HEK293T (cell line): ENCODE results near the gene NOXA1.

Experiments
- CTCF ChIA-PET: fragments of 350-600 bp; formaldehyde crosslinking; extraction: SDS; loops from one replicate; lab custom pipeline; 2021; ENCODE audit warnings: antibody characterized with exemption, inconsistent platforms; lab: Yijun Ruan, JAX
- POLR2A ChIA-PET: fragments of 350-600 bp; formaldehyde crosslinking; extraction: SDS; loops from one replicate; lab custom pipeline; 2020; ENCODE audit warnings: antibody characterized with exemption, inconsistent platforms; lab: Yijun Ruan, JAX
- DNase-seq: peaks from one replicate; pipeline ENCODE4 v3.0.0; 2012; ENCODE audit warnings: mixed read lengths; ENCODE audit errors: extremely low spot score
- ARNT ChIP-seq: fragments of 450-650 bp; IDR thresholded peaks from 2 replicates; pipeline ENCODE4 v1.6.1; 2017; ENCODE audit warnings: mild to moderate bottlenecking
- BHLHE40 ChIP-seq: fragments of 450-650 bp; IDR thresholded peaks from 2 replicates; pipeline ENCODE4 v1.6.1; 2016; ENCODE audit warnings: mild to moderate bottlenecking, moderate library complexity, borderline replicate concordance
- CTBP1 ChIP-seq: fragments of 450-650 bp; IDR thresholded peaks from 2 replicates; pipeline ENCODE4 v1.6.1; 2016; ENCODE audit warnings: borderline replicate concordance
- ELF4 ChIP-seq: fragments of 450-650 bp; IDR thresholded peaks from 2 replicates; pipeline ENCODE4 v1.6.1; 2017; ENCODE audit warnings: antibody characterized with exemption
- FOXA1 ChIP-seq: fragments of 450-650 bp; IDR thresholded peaks from 2 replicates; pipeline ENCODE4 v1.6.1; 2016; ENCODE audit warnings: mild to moderate bottlenecking
- FOXK2 ChIP-seq: fragments of 450-650 bp; IDR thresholded peaks from 2 replicates; pipeline ENCODE4 v1.6.1; 2016; ENCODE audit warnings: mild to moderate bottlenecking
- FOXM1 ChIP-seq: fragments of 450-650 bp; IDR thresholded peaks from 2 replicates; pipeline ENCODE4 v1.6.1; 2017; ENCODE audit warnings: mild to moderate bottlenecking, borderline replicate concordance
- HDGF ChIP-seq: fragments of 450-650 bp; IDR thresholded peaks from 2 replicates; pipeline ENCODE4 v1.6.1; 2017; ENCODE audit warnings: antibody characterized with exemption, borderline replicate concordance
- L3MBTL2 ChIP-seq: fragments of 450-650 bp; conservative IDR thresholded peaks from 2 replicates; pipeline ENCODE4 v1.6.1; 2016; ENCODE audit warnings: mild to moderate bottlenecking
- LEF1 ChIP-seq: fragments of 450-650 bp; IDR thresholded peaks from 2 replicates; pipeline ENCODE4 v1.6.1; 2017; ENCODE audit warnings: mild to moderate bottlenecking, borderline replicate concordance
- NFRKB ChIP-seq: fragments of 450-650 bp; IDR thresholded peaks from 2 replicates; pipeline ENCODE4 v1.6.1; 2016; ENCODE audit warnings: mild to moderate bottlenecking, moderate library complexity
- SP1 ChIP-seq: fragments of 450-650 bp; IDR thresholded peaks from 2 replicates; pipeline ENCODE4 v1.6.1; 2017
- SUZ12 ChIP-seq: fragments of 450-650 bp; IDR thresholded peaks from 2 replicates; pipeline ENCODE4 v1.6.1; 2016; ENCODE audit warnings: mild to moderate bottlenecking
- TARDBP ChIP-seq: fragments of 450-650 bp; IDR thresholded peaks from 2 replicates; pipeline ENCODE4 v1.6.1; 2016
- ZNF384 ChIP-seq: fragments of 450-650 bp; IDR thresholded peaks from 2 replicates; pipeline ENCODE4 v1.6.1; 2016
- TF ChIP-seq, protein P1 (sequence below): fragments of 450-650 bp; IDR thresholded peaks from 2 replicates; pipeline ENCODE4 v1.6.1; 2016

Gene NOXA1

DNA sequence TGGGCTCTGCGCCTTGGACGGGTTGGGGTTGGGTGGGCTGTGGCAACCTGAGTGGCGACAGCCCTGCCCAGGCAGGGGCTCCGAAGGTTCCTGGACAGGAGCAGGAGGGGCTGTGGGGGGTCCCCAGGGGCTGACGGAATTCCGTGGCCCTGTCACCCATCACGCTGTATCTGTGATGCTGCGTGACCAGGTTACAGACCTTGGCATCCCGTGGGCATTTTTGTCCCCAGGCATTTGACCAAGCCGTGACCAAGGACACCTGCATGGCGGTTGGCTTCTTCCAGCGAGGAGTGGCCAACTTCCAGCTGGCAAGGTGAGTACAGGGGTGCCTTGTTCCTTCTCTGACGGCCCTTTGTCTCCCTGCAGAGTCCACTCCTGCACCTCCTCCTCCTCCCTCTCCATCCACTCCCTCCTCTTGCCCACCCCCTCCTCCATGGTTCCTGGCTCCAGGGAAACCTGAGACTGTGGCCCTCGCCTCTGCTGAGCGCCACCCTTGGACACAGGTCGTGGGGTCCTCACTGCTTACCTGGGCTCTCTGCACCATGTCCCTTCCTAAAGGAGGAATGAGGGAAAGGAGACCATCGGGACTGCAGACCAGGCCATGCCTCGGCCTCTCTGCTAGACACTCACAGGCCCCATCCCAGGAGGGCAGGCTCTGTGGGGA lies 3.0 kb downstream of the NOXA1 start:
- no peak for DNase-seq
- CTCF ChIA-PET, result no interaction called here
- TF ChIP-seq, protein P1, sequence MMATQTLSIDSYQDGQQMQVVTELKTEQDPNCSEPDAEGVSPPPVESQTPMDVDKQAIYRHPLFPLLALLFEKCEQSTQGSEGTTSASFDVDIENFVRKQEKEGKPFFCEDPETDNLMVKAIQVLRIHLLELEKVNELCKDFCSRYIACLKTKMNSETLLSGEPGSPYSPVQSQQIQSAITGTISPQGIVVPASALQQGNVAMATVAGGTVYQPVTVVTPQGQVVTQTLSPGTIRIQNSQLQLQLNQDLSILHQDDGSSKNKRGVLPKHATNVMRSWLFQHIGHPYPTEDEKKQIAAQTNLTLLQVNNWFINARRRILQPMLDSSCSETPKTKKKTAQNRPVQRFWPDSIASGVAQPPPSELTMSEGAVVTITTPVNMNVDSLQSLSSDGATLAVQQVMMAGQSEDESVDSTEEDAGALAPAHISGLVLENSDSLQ, result no peak
- TF ChIP-seq SUZ12, result no peak
- TF ChIP-seq LEF1, result no peak
- no peak for TF ChIP-seq FOXA1
- TF ChIP-seq FOXM1, result no peak
- POLR2A ChIA-PET, result no interaction called here

DNA sequence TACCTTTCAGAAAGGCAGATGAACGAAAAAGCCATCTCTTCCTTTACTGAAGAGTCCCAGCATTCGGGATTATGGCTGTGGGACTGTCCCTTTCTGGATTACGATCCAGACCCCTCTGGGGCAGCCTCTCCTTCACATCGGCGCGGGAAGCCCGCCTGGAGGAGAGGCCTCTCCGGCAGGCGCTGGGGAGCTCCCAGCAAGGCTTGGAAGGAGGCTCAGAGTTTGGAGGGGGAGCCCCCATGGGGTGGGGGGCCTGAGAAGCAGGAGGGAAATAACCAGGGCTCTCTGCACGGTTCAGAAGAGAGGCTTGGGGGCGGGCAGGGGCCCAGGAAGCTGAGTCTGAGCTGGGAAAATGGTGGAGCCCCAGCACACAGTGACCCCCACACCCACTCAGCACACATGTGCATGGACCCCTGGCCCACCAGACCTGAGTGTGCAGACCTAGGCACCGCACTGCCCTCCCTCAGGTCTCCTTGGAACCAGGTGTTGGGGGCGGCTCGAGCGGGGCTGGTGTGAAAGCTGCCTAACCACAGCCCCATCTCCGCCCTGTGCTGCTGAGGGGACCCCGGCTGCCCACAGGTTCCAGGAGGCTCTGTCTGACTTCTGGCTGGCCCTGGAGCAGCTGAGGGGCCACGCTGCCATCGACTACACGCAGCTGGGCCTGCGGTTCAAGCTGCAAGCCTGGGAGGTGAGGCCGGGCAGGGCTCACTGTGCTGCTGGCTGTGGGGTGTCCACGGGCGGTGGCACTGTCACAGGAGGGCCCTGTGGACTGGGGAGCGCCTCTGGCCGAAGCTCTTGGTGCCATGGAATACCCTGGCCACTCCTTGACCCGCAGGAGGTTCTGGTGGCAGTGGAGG lies 4.5 kb downstream of the NOXA1 start:
- no peak for DNase-seq
- POLR2A ChIA-PET, result no interaction called here
- CTCF ChIA-PET, result no interaction called here
- TF ChIP-seq LEF1, result no peak
- TF ChIP-seq L3MBTL2, result no peak
- TF ChIP-seq, protein P1, result no peak
- no peak for TF ChIP-seq HDGF
- no peak for TF ChIP-seq CTBP1
- no peak for TF ChIP-seq SUZ12
- no peak for TF ChIP-seq ELF4
- no peak for TF ChIP-seq ZNF384
- TF ChIP-seq NFRKB, result no peak
- no peak for TF ChIP-seq SP1
- no peak for TF ChIP-seq BHLHE40
- no peak for TF ChIP-seq TARDBP
- TF ChIP-seq FOXK2, result no peak
- TF ChIP-seq ARNT, result no peak
- no peak for TF ChIP-seq FOXA1
- TF ChIP-seq FOXM1, result no peak

DNA sequence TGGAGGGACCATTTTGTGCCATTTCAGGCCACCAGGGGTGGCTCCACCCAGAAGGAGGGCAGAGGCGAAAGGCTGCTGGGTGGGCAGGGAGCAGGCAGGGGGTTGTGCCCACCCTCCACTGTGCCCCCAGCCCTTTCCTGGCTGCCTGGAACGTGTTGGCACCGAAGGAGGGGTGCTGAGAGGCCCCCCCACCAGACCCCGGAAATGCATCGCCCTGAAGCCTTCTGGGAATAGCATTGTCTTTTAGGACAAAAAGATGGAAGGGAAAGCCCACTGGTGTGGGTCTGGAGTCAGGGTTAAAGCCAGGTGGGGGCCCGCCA lies 5.1 kb downstream of the NOXA1 start:
- CTCF ChIA-PET, result no interaction called here
- POLR2A ChIA-PET, result no interaction called here
- TF ChIP-seq ARNT (no peak), ELF4 (no peak), NFRKB (no peak), BHLHE40 (no peak), FOXA1 (no peak), FOXM1 (no peak), TARDBP (no peak), CTBP1 (no peak), SP1 (no peak), HDGF (no peak), FOXK2 (no peak), LEF1 (no peak), L3MBTL2 (no peak), ZNF384 (no peak), SUZ12 (no peak)
- TF ChIP-seq, protein P1, result no peak
- no peak for DNase-seq

DNA sequence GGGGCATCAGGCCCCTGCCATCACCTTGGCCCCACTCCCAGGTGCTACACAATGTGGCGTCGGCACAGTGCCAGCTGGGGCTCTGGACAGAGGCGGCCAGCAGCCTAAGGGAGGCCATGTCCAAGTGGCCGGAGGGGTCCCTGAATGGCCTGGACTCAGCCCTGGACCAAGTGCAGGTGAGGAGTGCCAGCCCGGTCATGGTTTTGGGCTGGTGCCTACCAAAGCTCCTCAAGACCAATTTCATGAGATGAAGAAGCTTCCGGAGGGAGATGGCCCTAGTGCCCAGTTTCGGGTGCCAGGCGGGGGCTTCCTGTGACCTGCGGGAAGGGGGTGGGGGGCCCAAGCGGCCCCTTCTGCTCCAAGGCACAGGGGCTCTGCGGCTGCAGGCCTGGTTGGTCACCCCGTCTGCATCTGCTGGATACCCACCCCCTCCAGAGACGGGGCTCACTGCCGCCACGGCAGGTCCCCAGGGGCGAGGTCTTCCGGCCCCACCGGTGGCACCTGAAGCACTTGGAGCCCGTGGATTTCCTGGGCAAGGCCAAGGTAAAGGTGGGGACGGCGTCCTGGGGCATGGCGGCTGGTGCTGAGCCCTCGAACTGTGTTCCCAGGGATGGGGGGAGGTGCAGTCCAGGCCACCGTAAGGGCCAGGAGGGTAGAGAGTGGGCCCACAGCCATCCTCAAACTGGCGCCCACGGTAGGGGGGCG lies 5.8 kb downstream of the NOXA1 start:
- CTCF ChIA-PET, result no interaction called here
- POLR2A ChIA-PET, result no interaction called here
- no peak for TF ChIP-seq FOXM1
- DNase-seq, result no peak

DNA sequence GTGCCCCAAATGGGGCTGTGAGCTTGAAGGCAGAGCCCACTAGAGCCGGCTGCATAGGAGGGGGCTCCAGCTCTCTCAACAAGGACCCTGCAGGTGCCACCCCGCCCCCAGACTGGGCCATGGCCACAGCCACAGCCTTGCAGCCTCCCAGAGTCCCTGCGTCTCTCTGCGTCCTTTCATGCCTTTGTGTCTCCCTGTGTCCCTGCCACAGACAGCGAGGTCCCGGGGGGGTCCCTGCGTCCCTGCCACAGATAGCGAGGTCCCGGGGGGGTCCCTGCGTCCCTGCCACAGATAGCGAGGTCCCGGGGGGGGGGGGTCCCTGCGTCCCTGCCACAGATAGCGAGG lies 6.3 kb downstream of the NOXA1 start:
- ChIA-PET POLR2A (no interaction called here), CTCF (no interaction called here)
- TF ChIP-seq ARNT (no peak), ELF4 (no peak), BHLHE40 (no peak), SP1 (no peak), FOXM1 (no peak), NFRKB (no peak)
- TF ChIP-seq, protein P1, result no peak
- DNase-seq, result no peak
